GM18526 (cell line): Measurements from ENCODE around the gene KLRF1.

Experiments
- POLR2A ChIP-seq: IDR thresholded peaks from 3 replicates; pipeline ENCODE4 v1.6.1; 2011; ENCODE audit not compliant: insufficient read length; ENCODE audit errors: extremely low read depth

The KLRF1 gene

GRCh38 chr12:9827209-9827888 lies at the start of gene KLRF1:
KLRF1 (plus strand) TSS chr12:9827481; CDS start chr12:9827545, 64 bp downstream.
- no peak for TF ChIP-seq POLR2A

GRCh38 chr12:9779209-9779608 lies 48.1 kb upstream of the KLRF1 start:
- TF ChIP-seq POLR2A: no peak

GRCh38 chr12:9781360-9781759 lies 45.9 kb upstream of the KLRF1 start:
- TF ChIP-seq POLR2A: no peak

- no peak for TF ChIP-seq POLR2A
Observed at GRCh38 chr12:9782547-9783382, 44.5 kb upstream of the KLRF1 start.

GRCh38 chr12:9784326-9784725 lies 43.0 kb upstream of the KLRF1 start:
- TF ChIP-seq POLR2A: no peak

- TF ChIP-seq POLR2A: no peak
Observed at GRCh38 chr12:9784816-9785215, 42.5 kb upstream of the KLRF1 start.

- no peak for TF ChIP-seq POLR2A
Observed at GRCh38 chr12:9786726-9787717, 40.3 kb upstream of the KLRF1 start.

- no peak for TF ChIP-seq POLR2A
Observed at GRCh38 chr12:9792185-9792900, 34.9 kb upstream of the KLRF1 start.

GRCh38 chr12:9792961-9793617 lies 34.2 kb upstream of the KLRF1 start:
- no peak for TF ChIP-seq POLR2A

- no peak for TF ChIP-seq POLR2A
Observed at GRCh38 chr12:9793779-9794395, 33.4 kb upstream of the KLRF1 start.

- TF ChIP-seq POLR2A: no peak
Observed at GRCh38 chr12:9794484-9795093, 32.7 kb upstream of the KLRF1 start.

- no peak for TF ChIP-seq POLR2A
Observed at GRCh38 chr12:9795945-9796344, 31.3 kb upstream of the KLRF1 start.

- no peak for TF ChIP-seq POLR2A
Observed at GRCh38 chr12:9796346-9796745, 30.9 kb upstream of the KLRF1 start.

GRCh38 chr12:9796971-9797370 lies 30.3 kb upstream of the KLRF1 start:
- TF ChIP-seq POLR2A: no peak
